G401 (cell line): Measurements from ENCODE around the gene CTNND2. TPM values are rescaled to one million over a fixed set of nuclear protein-coding genes. Genes with fewer than 3 reads are reported as not detected.
A peak's percentile ranks its signal among the peaks of the same experiment; 100 is the strongest.

Source experiments
- DNase-seq: peaks from one replicate; pipeline ENCODE4 v3.0.0-alpha.2; 2015; ENCODE audit warnings: low spot score
- in situ Hi-C: cut with HindIII; loops from 2 replicates; pipeline ENCODE4 v1.10.0; 2016; ENCODE audit warnings: low sequenced_read_pairs, mixed read lengths
- total RNA-seq: library from RNA; depleted of rRNA; stranded (reverse); fragments of >200 nt; shearing (Covaris generic); gene quantifications from 2 replicates; pipeline ENCODE4 v1.2.3, GENCODE V29; 2014

CTNND2 gene
- total RNA-seq, 1 experiment from 2014 or later = not detected

GRCh38 chr5:11052871-11053270 lies 851.4 kb downstream of the CTNND2 start:
- in situ Hi-C loops = no loop called here
- no peak for DNase-seq

GRCh38 chr5:11050596-11051304 lies 853.5 kb downstream of the CTNND2 start:
- in situ Hi-C loops = no loop called here
- DNase-seq = no peak

- DNase-seq = no peak
- in situ Hi-C loops = no loop called here
These were observed 855.5 kb downstream of the CTNND2 start for GRCh38 chr5:11048760-11049159.

GRCh38 chr5:11047625-11048024 lies 856.6 kb downstream of the CTNND2 start:
- in situ Hi-C loops = no loop called here
- DNase-seq = no peak

- DNase-seq = peak; percentile 27
These were observed 857.2 kb downstream of the CTNND2 start for GRCh38 chr5:11047030-11047429.

GRCh38 chr5:11046160-11046559 lies 858.1 kb downstream of the CTNND2 start:
- in situ Hi-C loops = no loop called here
- no peak for DNase-seq

More at GRCh38 chr5:11047030-11047429, 857.2 kb downstream of the CTNND2 start:
- in situ Hi-C loops = no loop called here

GRCh38 chr5:11045411-11045810 lies 858.8 kb downstream of the CTNND2 start:
- in situ Hi-C loops = no loop called here
- DNase-seq = no peak

- no peak for DNase-seq
These were observed 859.7 kb downstream of the CTNND2 start for GRCh38 chr5:11044581-11044980.

GRCh38 chr5:11043881-11044280 lies 860.4 kb downstream of the CTNND2 start:
- DNase-seq = peak; percentile 60
- in situ Hi-C loops = no loop called here

More at GRCh38 chr5:11044581-11044980, 859.7 kb downstream of the CTNND2 start:
- in situ Hi-C loops = no loop called here

GRCh38 chr5:11040345-11040744 lies 863.9 kb downstream of the CTNND2 start:
- DNase-seq = no peak
- in situ Hi-C loops = no loop called here

GRCh38 chr5:11038772-11039171 lies 865.5 kb downstream of the CTNND2 start:
- in situ Hi-C loops = no loop called here
- no peak for DNase-seq

- in situ Hi-C loops = no loop called here
- DNase-seq = peak; percentile 20
These were observed 866.3 kb downstream of the CTNND2 start for GRCh38 chr5:11037941-11038340.

- DNase-seq = no peak
- in situ Hi-C loops = no loop called here
These were observed 867.2 kb downstream of the CTNND2 start for GRCh38 chr5:11037080-11037479.

GRCh38 chr5:11030671-11031070 lies 873.6 kb downstream of the CTNND2 start:
- in situ Hi-C loops = no loop called here
- no peak for DNase-seq

- in situ Hi-C loops = no loop called here
- DNase-seq = no peak
These were observed 876.6 kb downstream of the CTNND2 start for GRCh38 chr5:11027660-11028059.

- no peak for DNase-seq
- in situ Hi-C loops = no loop called here
These were observed 877.7 kb downstream of the CTNND2 start for GRCh38 chr5:11026543-11026942.

- peak; percentile 25 for DNase-seq
These were observed 880.3 kb downstream of the CTNND2 start for GRCh38 chr5:11023945-11024344.

GRCh38 chr5:11013793-11014192 lies 890.5 kb downstream of the CTNND2 start:
- in situ Hi-C loops = no loop called here
- no peak for DNase-seq

More at GRCh38 chr5:11023945-11024344, 880.3 kb downstream of the CTNND2 start:
- in situ Hi-C loops = no loop called here

- in situ Hi-C loops = no loop called here
- no peak for DNase-seq
These were observed 892.0 kb downstream of the CTNND2 start for GRCh38 chr5:11012295-11012694.

GRCh38 chr5:11010429-11011210 lies 893.6 kb downstream of the CTNND2 start:
- no peak for DNase-seq
- in situ Hi-C loops = no loop called here
